Endothelial cell of hepatic sinusoid (primary cell): ENCODE measurements around the gene SWT1.

Source experiments
- in situ Hi-C: cut with HindIII; loops from 2 replicates; pipeline ENCODE4 v1.10.0; 2017; ENCODE audit warnings: low sequenced_read_pairs

SWT1 gene

GRCh38 chr1:185280589-185280988, 123.6 kb downstream of the SWT1 start:
- in situ Hi-C loops, result no loop called here

- in situ Hi-C loops, result no loop called here
These were observed 124.3 kb downstream of the SWT1 start for GRCh38 chr1:185281245-185281644.

- in situ Hi-C loops, result no loop called here
These were observed 127.1 kb downstream of the SWT1 start for GRCh38 chr1:185284116-185284515.

- in situ Hi-C loops, result no loop called here
These were observed 127.7 kb downstream of the SWT1 start for GRCh38 chr1:185284533-185285276.

- in situ Hi-C loops, result no loop called here
These were observed 130.5 kb downstream of the SWT1 start for GRCh38 chr1:185287451-185287850.

GRCh38 chr1:185288435-185288834, 131.5 kb downstream of the SWT1 start:
- in situ Hi-C loops, result no loop called here

GRCh38 chr1:185289880-185290279, 132.9 kb downstream of the SWT1 start:
- in situ Hi-C loops, result no loop called here

- in situ Hi-C loops, result no loop called here
These were observed 134.2 kb downstream of the SWT1 start for GRCh38 chr1:185291159-185291558.

- in situ Hi-C loops, result no loop called here
These were observed 134.7 kb downstream of the SWT1 start for GRCh38 chr1:185291652-185292051.

- in situ Hi-C loops, result no loop called here
These were observed 135.3 kb downstream of the SWT1 start for GRCh38 chr1:185292237-185292636.

GRCh38 chr1:185293967-185294542, 137.1 kb downstream of the SWT1 start:
- in situ Hi-C loops, result no loop called here

GRCh38 chr1:185295091-185295490, 138.1 kb downstream of the SWT1 start:
- in situ Hi-C loops, result no loop called here

GRCh38 chr1:185297982-185298381, 141.0 kb downstream of the SWT1 start:
- in situ Hi-C loops, result no loop called here

GRCh38 chr1:185300152-185300551, 143.2 kb downstream of the SWT1 start:
- in situ Hi-C loops, result no loop called here

GRCh38 chr1:185305419-185305818, 148.5 kb downstream of the SWT1 start:
- in situ Hi-C loops, result no loop called here

GRCh38 chr1:185308126-185308525, 151.2 kb downstream of the SWT1 start:
- in situ Hi-C loops, result no loop called here

GRCh38 chr1:185309566-185309965, 152.6 kb downstream of the SWT1 start:
- in situ Hi-C loops, result no loop called here

GRCh38 chr1:185311589-185312225, 154.7 kb downstream of the SWT1 start:
- in situ Hi-C loops, result no loop called here

GRCh38 chr1:185312361-185313138, 155.6 kb downstream of the SWT1 start:
- in situ Hi-C loops, result no loop called here

- in situ Hi-C loops, result no loop called here
These were observed 157.4 kb downstream of the SWT1 start for GRCh38 chr1:185314411-185314810.

GRCh38 chr1:185315445-185316071, 158.6 kb downstream of the SWT1 start:
- in situ Hi-C loops, result no loop called here
